Measurements from ENCODE around the gene TBC1D9B.

DNA sequence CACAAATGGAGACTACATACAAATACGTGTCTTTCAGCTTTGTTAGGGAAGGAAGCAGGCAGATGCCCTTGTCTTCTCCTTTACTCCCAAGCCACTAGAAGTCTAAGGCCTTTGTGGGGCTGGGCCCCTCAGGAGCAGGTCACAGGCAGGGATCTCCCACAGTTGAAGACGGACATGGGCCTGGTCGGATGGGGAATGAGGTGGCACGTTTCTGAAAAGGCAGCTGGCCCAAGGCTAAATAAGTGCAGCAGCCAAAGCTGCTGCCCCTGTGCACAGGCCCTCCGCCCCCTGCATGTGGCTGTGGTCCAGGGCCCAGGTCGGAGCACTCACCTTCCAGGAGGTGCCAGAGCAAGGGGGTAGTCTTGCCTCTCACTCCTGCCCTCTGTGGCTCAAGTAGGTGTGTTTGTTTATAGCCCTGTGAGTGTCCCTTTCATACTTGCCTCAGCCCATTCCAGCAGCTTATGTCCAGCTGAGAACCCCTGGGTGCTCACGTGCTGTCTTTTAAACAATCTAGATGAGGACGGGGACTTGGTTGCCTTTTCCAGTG is 85.2 kb downstream of the TBC1D9B start:
- TF ChIP-seq, protein P1, sequence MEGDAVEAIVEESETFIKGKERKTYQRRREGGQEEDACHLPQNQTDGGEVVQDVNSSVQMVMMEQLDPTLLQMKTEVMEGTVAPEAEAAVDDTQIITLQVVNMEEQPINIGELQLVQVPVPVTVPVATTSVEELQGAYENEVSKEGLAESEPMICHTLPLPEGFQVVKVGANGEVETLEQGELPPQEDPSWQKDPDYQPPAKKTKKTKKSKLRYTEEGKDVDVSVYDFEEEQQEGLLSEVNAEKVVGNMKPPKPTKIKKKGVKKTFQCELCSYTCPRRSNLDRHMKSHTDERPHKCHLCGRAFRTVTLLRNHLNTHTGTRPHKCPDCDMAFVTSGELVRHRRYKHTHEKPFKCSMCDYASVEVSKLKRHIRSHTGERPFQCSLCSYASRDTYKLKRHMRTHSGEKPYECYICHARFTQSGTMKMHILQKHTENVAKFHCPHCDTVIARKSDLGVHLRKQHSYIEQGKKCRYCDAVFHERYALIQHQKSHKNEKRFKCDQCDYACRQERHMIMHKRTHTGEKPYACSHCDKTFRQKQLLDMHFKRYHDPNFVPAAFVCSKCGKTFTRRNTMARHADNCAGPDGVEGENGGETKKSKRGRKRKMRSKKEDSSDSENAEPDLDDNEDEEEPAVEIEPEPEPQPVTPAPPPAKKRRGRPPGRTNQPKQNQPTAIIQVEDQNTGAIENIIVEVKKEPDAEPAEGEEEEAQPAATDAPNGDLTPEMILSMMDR (conservative IDR thresholded peaks at IDR 0.05 in 1 of 2, IDR thresholded peaks at IDR 0.05 in 1 of 2; ENCODE audit: extremely low read depth in 1 of 2, insufficient read depth in 1 of 2, low read depth in 1 of 2, low read length in 2 of 2), result no peak
- no peak for TF ChIP-seq EZH2 (IDR thresholded peaks at IDR 0.05; ENCODE audit: borderline replicate concordance, low read length)
